Frontal cortex (tissue), 4 donors: ENCODE measurements around the gene ACSBG1. TPM values are rescaled to one million over a fixed set of nuclear protein-coding genes. Genes with fewer than 3 reads are reported as not detected.

Source experiments
- DNase-seq, 2 donors: peaks; one replicate each; pipeline ENCODE4 v3.0.0; 2012; ENCODE audit warnings: low spot score in 2 of 2
- FAIRE-seq: peaks from 2 replicates; lab custom pipeline; 2012; peaks lifted over from hg19 to GRCh38; lab: Jason Lieb, UNC
- total RNA-seq: library from RNA; depleted of rRNA; stranded (reverse); fragments of >200 nt; gene quantifications from one replicate; pipeline ENCODE4 v1.2.3, GENCODE V29; 2014
- donor health status: control.
- donor health status: control.
- donor health status: control.

ACSBG1 gene
- total RNA-seq, 1 donor from 2014 or later, result 2.9 TPM

DNA sequence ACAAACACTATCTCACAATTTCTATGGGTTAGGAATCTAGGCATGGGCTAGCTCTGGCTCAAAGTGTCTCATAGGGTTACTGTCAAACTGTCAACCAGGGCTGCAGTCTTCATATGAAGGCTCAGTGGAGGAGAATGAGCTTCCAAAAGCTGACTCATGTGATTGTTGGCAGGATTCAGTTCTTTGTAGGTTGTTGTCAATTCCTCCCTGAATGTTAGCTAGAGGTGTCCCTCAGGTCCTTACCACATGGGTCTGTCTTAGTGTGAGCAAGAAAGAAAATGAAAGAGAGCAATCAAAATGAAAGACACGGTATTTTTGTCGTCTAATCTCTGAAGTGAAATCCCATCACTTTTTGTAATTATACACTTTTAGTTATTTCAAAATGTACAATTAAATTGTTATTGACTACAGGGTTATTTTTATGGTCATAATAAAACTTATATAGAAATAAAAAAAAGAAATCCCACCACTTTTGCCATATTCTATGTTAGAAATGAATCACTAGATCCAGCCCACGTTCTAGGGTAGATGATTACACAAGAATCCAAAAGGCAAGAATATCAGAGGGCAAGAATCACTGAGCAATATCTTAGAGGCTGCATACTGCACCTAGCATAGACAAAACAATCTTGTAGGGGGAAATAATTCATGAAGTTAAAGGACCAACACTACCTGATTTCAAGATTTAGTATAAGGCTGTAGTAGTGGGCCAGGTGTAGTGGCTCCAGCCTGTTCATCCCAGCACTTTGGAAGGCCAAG is 8.4 kb downstream of the ACSBG1 start:
- FAIRE-seq (no peak), DNase-seq (no peak)

DNA sequence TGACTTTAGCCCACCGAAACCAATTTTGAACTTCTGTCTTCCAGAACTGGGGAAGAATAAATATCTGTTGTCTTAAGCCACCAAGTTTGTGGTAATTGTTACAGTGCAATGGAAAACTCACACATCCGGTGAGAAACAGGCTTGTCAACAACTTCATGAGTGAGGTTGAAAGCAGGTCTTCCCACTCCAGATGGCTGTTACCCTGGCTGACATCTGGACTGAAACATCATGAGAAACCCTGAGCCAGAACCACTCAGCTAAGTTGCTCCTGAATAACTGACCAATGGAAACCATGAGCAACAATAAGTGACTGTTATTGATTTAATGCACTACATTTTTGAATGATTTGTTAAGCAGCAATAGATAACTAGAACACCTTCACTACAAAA is 10.3 kb downstream of the ACSBG1 start:
- no peak for FAIRE-seq
- no peak for DNase-seq

- FAIRE-seq (no peak), DNase-seq (no peak)
These were observed 10.9 kb downstream of the ACSBG1 start for GRCh38 chr15:78223396-78224022.

- FAIRE-seq, result no peak
- no peak for DNase-seq
These were observed 11.5 kb downstream of the ACSBG1 start for GRCh38 chr15:78222745-78223395.

GRCh38 chr15:78220713-78221112 is 13.7 kb downstream of the ACSBG1 start:
- DNase-seq (no peak), FAIRE-seq (no peak)

GRCh38 chr15:78216276-78217104 is 17.9 kb downstream of the ACSBG1 start:
- DNase-seq (no peak), FAIRE-seq (no peak)

DNA sequence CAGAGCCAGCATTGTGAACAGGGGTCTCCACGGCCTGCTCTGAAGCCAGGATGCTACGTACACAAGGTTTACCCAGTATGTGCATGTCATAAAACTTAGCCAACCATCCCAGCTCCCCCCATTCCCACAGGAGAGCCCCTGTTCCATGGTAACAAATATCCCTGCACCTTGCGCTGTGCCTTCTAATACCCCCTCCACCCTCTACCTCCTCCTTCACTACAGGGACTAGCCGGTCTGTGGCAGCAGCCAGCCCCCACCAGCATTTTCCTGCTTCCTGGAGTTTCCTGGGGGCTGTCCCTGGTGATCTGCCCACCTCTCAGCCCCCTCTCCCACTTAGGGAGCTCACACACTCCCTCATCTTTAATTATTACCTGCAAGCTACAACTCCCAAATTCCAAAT is 20.4 kb downstream of the ACSBG1 start:
- DNase-seq, result no peak
- FAIRE-seq, result no peak

DNA sequence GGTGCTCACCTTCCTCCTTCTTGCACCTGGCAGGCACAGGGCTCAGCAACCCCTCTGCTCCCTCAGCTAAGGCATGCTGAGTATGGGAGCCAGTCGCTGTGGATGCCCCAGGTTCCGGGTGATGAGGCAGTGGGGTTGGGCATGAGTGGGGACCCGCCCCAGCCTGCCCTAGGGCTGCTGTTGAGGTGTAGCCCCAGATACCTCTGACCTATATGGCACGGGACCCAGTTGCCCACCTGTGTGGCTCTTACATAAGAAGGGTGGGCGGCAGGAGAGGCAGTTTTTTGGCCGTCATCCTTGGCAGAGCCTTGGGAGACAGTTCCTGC is 21.0 kb downstream of the ACSBG1 start:
- DNase-seq (no peak), FAIRE-seq (no peak)

GRCh38 chr15:78212546-78213424 is 21.6 kb downstream of the ACSBG1 start:
- DNase-seq (peak in 1 of 2 donors; percentile 65), FAIRE-seq (no peak)

DNA sequence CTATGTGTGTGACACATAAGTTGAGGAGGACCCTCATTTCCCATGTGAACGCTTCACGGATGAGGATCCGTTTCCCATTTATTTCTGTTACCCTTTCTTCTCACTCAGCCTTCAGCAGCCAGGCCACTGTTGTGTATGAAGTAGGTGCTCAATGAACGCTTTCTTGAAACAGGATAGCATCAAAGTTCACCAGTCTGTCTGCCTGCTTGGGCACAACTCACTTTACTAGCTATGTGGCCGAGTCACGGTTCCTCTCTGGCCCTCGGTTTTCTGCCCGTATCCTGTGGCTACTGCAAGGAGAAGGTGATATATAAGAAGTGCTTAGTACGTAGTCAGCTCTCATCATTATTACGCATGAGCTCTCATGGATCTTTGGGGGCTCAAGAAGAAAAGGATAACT is 22.4 kb downstream of the ACSBG1 start:
- FAIRE-seq (no peak), DNase-seq (no peak)

DNA sequence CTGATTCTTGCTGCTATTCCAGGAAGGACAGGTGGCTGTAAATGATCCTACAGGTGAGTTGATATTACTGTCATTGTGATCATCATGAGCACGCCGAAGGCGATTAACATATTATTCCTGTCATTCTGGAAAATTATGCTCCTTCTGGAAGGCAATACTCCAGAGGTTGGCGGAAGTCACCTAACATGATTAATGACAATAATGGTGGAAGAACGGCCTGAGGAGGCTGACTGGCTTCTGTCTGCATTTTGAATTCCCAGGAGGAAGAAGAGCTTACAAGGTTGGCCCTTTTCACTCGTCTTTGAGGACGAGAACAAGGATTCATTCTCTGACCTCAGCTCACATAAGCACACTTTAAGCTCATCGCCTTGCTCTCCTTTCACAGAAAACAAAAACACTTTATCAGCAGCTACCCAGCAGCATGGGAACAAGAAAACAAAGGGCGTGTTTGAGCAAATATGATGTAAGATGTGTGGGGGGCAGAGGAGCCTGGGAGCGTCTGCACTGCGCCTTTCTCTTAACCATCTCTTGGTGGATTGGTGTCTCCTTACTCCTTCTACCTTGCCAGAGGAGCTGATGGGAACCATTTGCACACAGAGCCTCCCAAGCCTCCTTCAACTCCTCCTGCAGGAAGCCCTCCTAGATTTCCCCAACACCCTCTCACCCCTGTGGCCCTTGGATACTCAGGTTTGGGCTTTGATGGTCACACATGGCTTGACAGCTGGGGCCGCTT is 23.0 kb downstream of the ACSBG1 start:
- no peak for DNase-seq
- no peak for FAIRE-seq

GRCh38 chr15:78210349-78210717 is 24.0 kb downstream of the ACSBG1 start:
- peak in 1 of 2 donors; percentile 2 for DNase-seq
- FAIRE-seq, result no peak

- FAIRE-seq (no peak), DNase-seq (peak in 1 of 2 donors; percentile 4)
These were observed 24.6 kb downstream of the ACSBG1 start for GRCh38 chr15:78209646-78210348.

DNA sequence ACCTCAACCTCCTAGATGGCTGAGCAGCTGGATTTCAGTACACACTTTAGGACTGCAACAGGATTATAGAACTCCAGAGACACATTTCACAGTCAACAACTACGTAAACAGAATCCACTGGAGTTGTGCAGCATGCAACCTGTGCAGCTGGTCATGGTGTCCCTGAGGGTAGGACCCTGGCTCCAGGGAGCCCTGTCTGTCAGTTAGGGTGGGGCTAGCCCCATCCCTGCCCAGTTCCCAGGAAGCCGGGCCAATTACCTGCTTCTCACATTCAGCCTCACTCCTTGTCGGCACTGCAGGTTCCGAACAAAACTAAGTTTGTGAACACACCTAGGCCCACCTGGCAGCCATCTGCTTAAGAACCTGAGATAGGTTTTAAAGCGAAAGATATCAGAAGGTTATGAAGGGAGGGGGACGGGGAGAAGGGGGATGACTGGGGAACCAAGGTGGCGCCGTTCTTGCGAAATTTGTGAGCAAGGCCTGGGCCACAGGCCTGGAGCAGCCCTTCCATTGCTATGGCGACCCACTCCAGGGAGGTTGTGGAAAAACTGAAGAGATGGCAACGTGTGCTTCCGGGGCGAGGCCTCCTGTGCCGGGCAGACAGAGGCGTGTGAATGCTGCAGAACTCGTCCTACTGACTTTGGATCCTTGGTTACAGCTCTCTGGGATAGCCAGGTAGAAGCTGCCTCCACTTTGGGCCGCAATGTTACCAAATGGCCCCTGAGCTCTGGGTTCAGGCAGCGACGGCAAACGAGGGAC is 25.3 kb downstream of the ACSBG1 start:
- no peak for FAIRE-seq

DNA sequence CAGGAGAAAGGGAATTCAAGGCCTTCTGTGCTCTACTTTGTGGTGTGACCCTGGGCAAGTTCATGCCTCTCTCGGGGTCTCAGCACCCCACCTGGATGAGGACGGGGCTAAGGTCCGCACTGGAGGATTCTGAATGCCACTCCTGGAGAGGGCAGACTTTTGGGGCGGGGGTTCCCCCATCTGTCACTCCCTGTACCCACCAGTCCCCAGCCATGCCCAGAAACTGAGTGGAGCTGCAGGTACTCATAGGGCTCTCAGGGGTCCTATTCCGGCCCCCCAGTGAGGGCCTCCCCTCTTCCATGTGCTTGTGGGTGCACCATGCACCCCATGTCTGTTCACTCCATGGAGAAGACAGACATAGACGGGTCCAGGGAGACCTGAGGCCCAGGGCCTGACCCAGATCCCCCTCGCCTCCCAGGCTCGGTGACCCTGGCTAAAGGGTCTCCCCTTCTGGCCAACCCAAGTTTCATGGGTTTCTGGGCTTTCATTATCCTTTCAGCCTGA is 26.0 kb downstream of the ACSBG1 start:
- no peak for FAIRE-seq

More for the DNA sequence above, 25.3 kb downstream of the ACSBG1 start:
- DNase-seq, result peak in 1 of 2 donors; percentile 4

GRCh38 chr15:78207641-78208340 is 26.6 kb downstream of the ACSBG1 start:
- no peak for DNase-seq
- no peak for FAIRE-seq

More for the DNA sequence above, 26.0 kb downstream of the ACSBG1 start:
- DNase-seq, result no peak

DNA sequence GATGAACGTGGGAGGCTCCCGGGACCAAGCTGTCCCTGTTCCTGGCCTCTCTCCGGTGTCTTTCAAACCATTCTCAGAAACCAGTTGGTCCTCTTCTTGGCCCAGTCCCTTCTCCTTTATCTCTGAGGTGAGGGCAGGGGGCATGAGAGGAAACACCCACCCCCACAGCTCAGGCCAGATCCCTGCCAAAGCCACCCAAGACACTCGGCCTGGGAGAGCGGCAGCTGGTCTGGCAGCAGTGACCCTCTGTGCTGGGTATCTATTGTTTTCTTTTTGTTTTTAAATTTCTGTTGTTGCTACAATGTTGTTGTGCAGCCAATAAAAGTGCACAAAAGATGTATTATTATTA is 27.3 kb downstream of the ACSBG1 start:
- FAIRE-seq, result no peak
- DNase-seq, result peak in 1 of 2 donors; percentile 6
